ENCODE results near the gene FAM13A.
A peak's percentile ranks its signal among the peaks of the same experiment; 100 is the strongest.
"Not testable (repeated sequence)": the region's sequence is repeated elsewhere in the genome, so short reads cannot be mapped to it uniquely, and the experiment has no call there.

FAM13A gene

GRCh38 chr4:89070041-89070440, 13.1 kb upstream of the FAM13A start:
- no peak overlapping the region for H3K9ac ChIP-seq (ENCODE audit: low read depth in 1 of 2, low read length in 2 of 2)
- H3K36me3 ChIP-seq (ENCODE audit: control insufficient read depth in 2 of 2, insufficient read depth in 2 of 2, low read length in 2 of 2) = no peaks in the 10 kb centered on the region
- no peaks in the 10 kb centered on the region for H3K4me1 ChIP-seq (ENCODE audit: control insufficient read depth in 2 of 2, insufficient read depth in 2 of 2, low read length in 2 of 2)
- no peaks in the 10 kb centered on the region for H3K27me3 ChIP-seq (ENCODE audit: control insufficient read depth in 2 of 2, insufficient read depth in 2 of 2, low read length in 2 of 2)
- no peak overlapping the region for H3K27ac ChIP-seq (ENCODE audit: low read depth in 2 of 2, low read length in 2 of 2)
- no peaks in the 10 kb centered on the region for H3K9me3 ChIP-seq (ENCODE audit: control insufficient read depth in 2 of 2, low read length in 2 of 2)
- H3K4me3 ChIP-seq (ENCODE audit: low read length in 2 of 2) = no peak overlapping the region

GRCh38 chr4:89069481-89069880, 12.5 kb upstream of the FAM13A start:
- Histone ChIP-seq H3K9ac (ENCODE audit: low read depth in 1 of 2, low read length in 2 of 2) (no peak overlapping the region), H3K27me3 (ENCODE audit: control insufficient read depth in 2 of 2, insufficient read depth in 2 of 2, low read length in 2 of 2) (no peaks in the 10 kb centered on the region), H3K4me1 (ENCODE audit: control insufficient read depth in 2 of 2, insufficient read depth in 2 of 2, low read length in 2 of 2) (no peaks in the 10 kb centered on the region), H3K4me3 (ENCODE audit: low read length in 2 of 2) (no peak overlapping the region), H3K36me3 (ENCODE audit: control insufficient read depth in 2 of 2, insufficient read depth in 2 of 2, low read length in 2 of 2) (no peaks in the 10 kb centered on the region), H3K27ac (ENCODE audit: low read depth in 2 of 2, low read length in 2 of 2) (no peak overlapping the region), H3K9me3 (ENCODE audit: control insufficient read depth in 2 of 2, low read length in 2 of 2) (no peaks in the 10 kb centered on the region)

- no peaks in the 10 kb centered on the region for H3K4me1 ChIP-seq (ENCODE audit: control insufficient read depth in 2 of 2, insufficient read depth in 2 of 2, low read length in 2 of 2)
- no peaks in the 10 kb centered on the region for H3K36me3 ChIP-seq (ENCODE audit: control insufficient read depth in 2 of 2, insufficient read depth in 2 of 2, low read length in 2 of 2)
- no peaks in the 10 kb centered on the region for H3K27me3 ChIP-seq (ENCODE audit: control insufficient read depth in 2 of 2, insufficient read depth in 2 of 2, low read length in 2 of 2)
- no peak overlapping the region for H3K9ac ChIP-seq (ENCODE audit: low read depth in 1 of 2, low read length in 2 of 2)
- no peaks in the 10 kb centered on the region for H3K9me3 ChIP-seq (ENCODE audit: control insufficient read depth in 2 of 2, low read length in 2 of 2)
- no peak overlapping the region for H3K27ac ChIP-seq (ENCODE audit: low read depth in 2 of 2, low read length in 2 of 2)
- no peak overlapping the region for H3K4me3 ChIP-seq (ENCODE audit: low read length in 2 of 2)
Measured at GRCh38 chr4:89067417-89067816, 10.4 kb upstream of the FAM13A start.

GRCh38 chr4:89064848-89065247, 7.9 kb upstream of the FAM13A start:
- Histone ChIP-seq H3K27me3 (ENCODE audit: control insufficient read depth in 2 of 2, insufficient read depth in 2 of 2, low read length in 2 of 2) (no peaks in the 10 kb centered on the region), H3K4me1 (ENCODE audit: control insufficient read depth in 2 of 2, insufficient read depth in 2 of 2, low read length in 2 of 2) (no peaks in the 10 kb centered on the region), H3K36me3 (ENCODE audit: control insufficient read depth in 2 of 2, insufficient read depth in 2 of 2, low read length in 2 of 2) (no peaks in the 10 kb centered on the region), H3K4me3 (ENCODE audit: low read length in 2 of 2) (no peak overlapping the region), H3K27ac (ENCODE audit: low read depth in 2 of 2, low read length in 2 of 2) (no peak overlapping the region), H3K9ac (ENCODE audit: low read depth in 1 of 2, low read length in 2 of 2) (no peak overlapping the region), H3K9me3 (ENCODE audit: control insufficient read depth in 2 of 2, low read length in 2 of 2) (no peaks in the 10 kb centered on the region)

GRCh38 chr4:89057844-89058243, 859 bp upstream of the FAM13A start:
- not testable (repeated sequence) for H3K27me3 ChIP-seq (ENCODE audit: control insufficient read depth in 2 of 2, insufficient read depth in 2 of 2, low read length in 2 of 2); H3K36me3 ChIP-seq (ENCODE audit: control insufficient read depth in 2 of 2, insufficient read depth in 2 of 2, low read length in 2 of 2); H3K9me3 ChIP-seq (ENCODE audit: control insufficient read depth in 2 of 2, low read length in 2 of 2); H3K4me3 ChIP-seq (ENCODE audit: low read length in 2 of 2); H3K27ac ChIP-seq (ENCODE audit: low read depth in 2 of 2, low read length in 2 of 2); H3K9ac ChIP-seq (ENCODE audit: low read depth in 1 of 2, low read length in 2 of 2); H3K4me1 ChIP-seq (ENCODE audit: control insufficient read depth in 2 of 2, insufficient read depth in 2 of 2, low read length in 2 of 2)

GRCh38 chr4:89056292-89056952, 563 bp downstream of the FAM13A start:
- Histone ChIP-seq H3K4me1 (ENCODE audit: control insufficient read depth in 2 of 2, insufficient read depth in 2 of 2, low read length in 2 of 2) (peaks cover 0 to 4% of the 10 kb centered on the region in 2 donors), H3K27ac (ENCODE audit: low read depth in 2 of 2, low read length in 2 of 2) (no peak overlapping the region)

GRCh38 chr4:89055157-89056080, 1.6 kb downstream of the FAM13A start:
- H3K4me3 ChIP-seq (ENCODE audit: low read length in 2 of 2) = no peak overlapping the region
- no peak overlapping the region for H3K9ac ChIP-seq (ENCODE audit: low read depth in 1 of 2, low read length in 2 of 2)
- no peaks in the 10 kb centered on the region for H3K36me3 ChIP-seq (ENCODE audit: control insufficient read depth in 2 of 2, insufficient read depth in 2 of 2, low read length in 2 of 2)
- H3K27ac ChIP-seq (ENCODE audit: low read depth in 2 of 2, low read length in 2 of 2) = no peak overlapping the region
- no peaks in the 10 kb centered on the region for H3K9me3 ChIP-seq (ENCODE audit: control insufficient read depth in 2 of 2, low read length in 2 of 2)
- H3K27me3 ChIP-seq (ENCODE audit: control insufficient read depth in 2 of 2, insufficient read depth in 2 of 2, low read length in 2 of 2) = no peaks in the 10 kb centered on the region
- peaks cover 0 to 4% of the 10 kb centered on the region in 2 donors for H3K4me1 ChIP-seq (ENCODE audit: control insufficient read depth in 2 of 2, insufficient read depth in 2 of 2, low read length in 2 of 2)

More at GRCh38 chr4:89056292-89056952, 563 bp downstream of the FAM13A start:
- H3K27me3 ChIP-seq (ENCODE audit: control insufficient read depth in 2 of 2, insufficient read depth in 2 of 2, low read length in 2 of 2) = no peaks in the 10 kb centered on the region
- H3K4me3 ChIP-seq (ENCODE audit: low read length in 2 of 2) = peak overlapping the region; percentile 51 to 57
- no peaks in the 10 kb centered on the region for H3K9me3 ChIP-seq (ENCODE audit: control insufficient read depth in 2 of 2, low read length in 2 of 2)
- H3K36me3 ChIP-seq (ENCODE audit: control insufficient read depth in 2 of 2, insufficient read depth in 2 of 2, low read length in 2 of 2) = no peaks in the 10 kb centered on the region
- H3K9ac ChIP-seq (ENCODE audit: low read depth in 1 of 2, low read length in 2 of 2) = peak overlapping the region; percentile 38 to 57

GRCh38 chr4:89054627-89055026, 2.4 kb downstream of the FAM13A start:
- no peak overlapping the region for H3K4me3 ChIP-seq (ENCODE audit: low read length in 2 of 2)
- H3K9me3 ChIP-seq (ENCODE audit: control insufficient read depth in 2 of 2, low read length in 2 of 2) = no peaks in the 10 kb centered on the region
- no peaks in the 10 kb centered on the region for H3K27me3 ChIP-seq (ENCODE audit: control insufficient read depth in 2 of 2, insufficient read depth in 2 of 2, low read length in 2 of 2)
- no peaks in the 10 kb centered on the region for H3K36me3 ChIP-seq (ENCODE audit: control insufficient read depth in 2 of 2, insufficient read depth in 2 of 2, low read length in 2 of 2)
- no peak overlapping the region for H3K27ac ChIP-seq (ENCODE audit: low read depth in 2 of 2, low read length in 2 of 2)
- H3K9ac ChIP-seq (ENCODE audit: low read depth in 1 of 2, low read length in 2 of 2) = no peak overlapping the region
- H3K4me1 ChIP-seq (ENCODE audit: control insufficient read depth in 2 of 2, insufficient read depth in 2 of 2, low read length in 2 of 2) = peaks cover 0 to 4% of the 10 kb centered on the region in 2 donors

GRCh38 chr4:89049853-89050252, 7.1 kb downstream of the FAM13A start:
- Histone ChIP-seq H3K4me1 (ENCODE audit: control insufficient read depth in 2 of 2, insufficient read depth in 2 of 2, low read length in 2 of 2) (no peaks in the 10 kb centered on the region), H3K36me3 (ENCODE audit: control insufficient read depth in 2 of 2, insufficient read depth in 2 of 2, low read length in 2 of 2) (no peaks in the 10 kb centered on the region), H3K27me3 (ENCODE audit: control insufficient read depth in 2 of 2, insufficient read depth in 2 of 2, low read length in 2 of 2) (no peaks in the 10 kb centered on the region), H3K9ac (ENCODE audit: low read depth in 1 of 2, low read length in 2 of 2) (no peak overlapping the region), H3K9me3 (ENCODE audit: control insufficient read depth in 2 of 2, low read length in 2 of 2) (no peaks in the 10 kb centered on the region), H3K27ac (ENCODE audit: low read depth in 2 of 2, low read length in 2 of 2) (no peak overlapping the region), H3K4me3 (ENCODE audit: low read length in 2 of 2) (no peak overlapping the region)

- Histone ChIP-seq H3K4me3 (ENCODE audit: low read length in 2 of 2) (no peak overlapping the region), H3K36me3 (ENCODE audit: control insufficient read depth in 2 of 2, insufficient read depth in 2 of 2, low read length in 2 of 2) (no peaks in the 10 kb centered on the region), H3K9me3 (ENCODE audit: control insufficient read depth in 2 of 2, low read length in 2 of 2) (no peaks in the 10 kb centered on the region), H3K27me3 (ENCODE audit: control insufficient read depth in 2 of 2, insufficient read depth in 2 of 2, low read length in 2 of 2) (no peaks in the 10 kb centered on the region), H3K27ac (ENCODE audit: low read depth in 2 of 2, low read length in 2 of 2) (no peak overlapping the region), H3K4me1 (ENCODE audit: control insufficient read depth in 2 of 2, insufficient read depth in 2 of 2, low read length in 2 of 2) (no peaks in the 10 kb centered on the region), H3K9ac (ENCODE audit: low read depth in 1 of 2, low read length in 2 of 2) (no peak overlapping the region)
Measured at GRCh38 chr4:89048906-89049601, 7.9 kb downstream of the FAM13A start.

Measured in mucosa of rectum (tissue), 2 donors.